ENCODE data around the gene CUBN.

The CUBN gene

DNA sequence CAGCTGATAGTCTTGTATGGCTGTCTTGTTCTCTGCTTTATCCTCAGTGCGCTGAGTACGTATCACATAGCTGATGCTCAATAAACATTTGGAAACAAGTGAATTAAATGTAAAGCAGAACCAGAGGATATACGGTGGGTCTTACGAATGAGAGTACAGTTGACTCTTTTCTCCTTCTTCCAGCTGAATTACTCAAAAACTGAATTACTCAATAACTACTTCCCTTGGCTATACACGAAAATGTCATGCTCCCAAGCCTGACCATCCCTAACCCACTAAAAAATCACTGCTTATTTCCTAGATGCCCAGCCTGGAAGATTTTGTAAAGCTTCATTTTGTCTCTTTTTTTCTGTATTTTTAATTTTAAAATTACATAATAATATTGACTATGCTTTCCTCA lies 309.2 kb downstream of the CUBN start:
- DNase-seq (ENCODE audit: low read depth), result no peak

DNA sequence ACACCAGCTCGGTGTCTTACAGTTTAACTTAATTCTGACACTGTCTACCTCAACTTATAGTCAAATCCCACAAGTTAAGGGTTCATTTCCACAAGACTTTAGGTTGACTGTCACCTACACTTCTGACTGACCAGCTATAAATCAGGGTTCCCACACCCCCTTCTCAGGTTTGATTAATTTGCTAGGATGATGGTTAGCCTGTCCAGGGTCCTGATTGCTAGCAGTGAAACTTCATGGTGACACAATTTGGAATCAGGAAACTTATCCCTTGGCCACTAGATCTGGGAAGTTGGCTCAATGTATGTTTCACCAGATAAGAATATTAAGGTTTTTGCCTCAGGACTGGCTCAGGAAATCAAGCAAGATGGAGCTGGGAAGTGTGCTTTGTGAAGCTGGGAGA lies 309.6 kb downstream of the CUBN start:
- DNase-seq (ENCODE audit: low read depth), result no peak

DNA sequence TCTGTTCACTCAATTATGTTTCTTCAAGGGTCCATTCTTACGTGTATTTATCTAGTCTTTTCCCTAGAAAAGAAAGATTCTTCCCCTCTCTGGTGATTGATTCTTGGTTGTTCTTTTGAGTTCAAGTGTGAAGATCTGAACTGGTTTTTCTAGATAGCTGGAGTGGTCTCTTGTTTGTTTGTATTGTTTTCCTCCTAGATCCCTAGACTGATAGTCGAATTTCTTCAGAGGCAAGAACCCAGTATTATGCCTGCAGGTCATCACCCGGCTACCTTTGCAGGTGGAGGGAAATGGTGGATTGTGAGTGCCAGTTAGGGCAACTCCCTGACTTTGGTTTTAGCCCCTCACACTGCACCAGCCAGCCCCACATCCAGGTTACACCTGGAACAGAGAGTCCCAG lies 310.2 kb downstream of the CUBN start:
- no peak for DNase-seq (ENCODE audit: low read depth)

DNA sequence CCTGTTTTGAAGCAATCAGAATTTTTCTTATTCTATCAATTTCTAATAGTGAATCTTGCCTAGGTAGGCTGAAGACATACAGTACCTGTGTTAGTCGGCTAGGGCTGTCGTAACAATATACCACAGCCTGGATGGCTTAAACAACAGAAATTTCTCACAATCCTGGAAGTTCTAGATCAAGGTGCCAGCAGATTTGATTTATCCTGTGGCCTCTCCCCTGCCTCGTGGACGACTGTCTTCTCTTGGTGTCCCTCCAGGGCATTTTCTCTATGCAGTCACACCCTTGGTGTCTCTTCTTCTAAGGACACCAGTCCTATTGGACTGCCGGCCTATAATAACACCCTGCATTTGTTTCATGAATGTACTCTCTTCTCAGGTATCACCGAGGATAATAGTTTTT lies 310.6 kb downstream of the CUBN start:
- no peak for DNase-seq (ENCODE audit: low read depth)

DNA sequence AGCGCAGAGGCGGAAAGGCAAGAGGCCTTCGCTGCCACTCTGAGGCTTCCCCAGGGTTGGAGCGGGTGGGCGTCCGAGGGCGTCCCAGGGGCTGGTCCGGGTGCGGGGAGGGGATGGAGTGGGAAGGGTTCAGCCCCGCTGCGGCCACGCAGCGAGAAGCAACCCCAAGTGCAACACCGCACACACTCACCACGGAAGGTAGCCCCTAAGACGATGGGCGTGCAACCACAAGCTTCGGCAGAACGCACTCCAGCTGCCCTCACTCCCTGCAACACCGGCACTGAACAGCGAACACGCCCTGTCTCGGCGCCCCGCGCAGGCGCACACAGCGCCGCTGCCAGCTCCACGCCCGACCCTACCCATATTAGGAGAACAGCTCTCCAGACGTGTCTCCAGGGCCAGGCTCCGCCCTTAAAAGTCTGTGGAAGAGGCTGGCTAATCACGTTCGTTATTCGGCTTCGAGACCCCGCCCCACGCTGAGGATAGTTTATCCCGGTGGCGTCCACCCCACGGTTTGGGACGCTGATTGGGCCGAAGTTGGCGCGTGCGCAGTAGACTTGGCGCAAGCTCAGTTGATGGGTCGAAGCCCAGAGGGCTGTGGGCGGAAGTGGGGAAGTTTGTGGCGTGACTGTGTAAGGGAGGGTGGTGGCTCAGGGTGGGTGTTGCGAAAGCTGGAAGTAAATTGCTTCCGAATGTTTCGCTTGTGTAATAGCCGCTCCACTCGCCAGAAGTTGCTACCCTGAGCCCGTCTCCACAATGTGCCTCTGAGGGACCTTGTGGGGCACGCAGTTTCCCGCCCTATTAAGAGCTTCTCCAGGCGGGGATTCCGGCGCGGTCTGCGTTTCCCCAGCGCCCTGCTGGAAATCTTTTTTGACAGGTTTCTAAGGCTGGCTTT lies 312.2 kb downstream of the CUBN start, which contains the start of gene RSU1:
RSU1 (minus strand) TSS at position 300 of the 895 bp plus-strand sequence. CDS start 343 bp downstream, outside the sequence.
- peak; percentile 100 for DNase-seq (ENCODE audit: low read depth)

DNA sequence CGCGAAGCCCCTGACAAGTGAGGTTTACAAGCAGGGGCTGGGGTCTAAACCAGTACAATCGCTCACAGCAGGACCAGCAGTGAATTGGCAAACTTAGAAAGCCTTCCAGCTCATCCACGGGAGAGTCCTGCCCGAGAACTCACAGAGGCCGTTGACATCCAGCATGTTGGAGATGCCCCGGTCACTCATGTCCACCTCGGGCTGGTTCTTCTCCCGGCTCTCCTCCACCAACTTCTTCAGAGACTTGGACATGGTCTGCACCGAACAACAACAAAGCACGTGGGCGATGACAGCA lies 312.8 kb downstream of the CUBN start:
- DNase-seq (ENCODE audit: low read depth), result no peak

DNA sequence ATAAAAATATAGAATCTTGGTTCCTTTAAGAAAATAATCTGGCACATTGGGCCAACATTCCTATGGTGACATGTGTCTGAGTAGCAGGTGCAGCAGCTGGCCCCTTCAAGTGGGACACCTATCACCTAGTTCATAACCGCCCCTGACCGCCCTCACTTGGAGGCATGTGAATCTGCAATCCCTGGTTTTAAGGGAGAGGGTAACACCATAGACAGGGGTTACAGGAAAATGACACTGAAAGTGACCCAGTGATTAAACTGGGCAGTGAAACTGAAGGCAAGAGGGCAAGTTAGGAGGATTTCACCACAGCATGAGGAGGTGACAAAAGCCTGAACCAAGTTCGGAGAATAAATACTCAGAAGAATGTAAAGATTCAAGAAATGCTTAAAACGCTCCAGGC lies 313.4 kb downstream of the CUBN start:
- no peak for DNase-seq (ENCODE audit: low read depth)

DNA sequence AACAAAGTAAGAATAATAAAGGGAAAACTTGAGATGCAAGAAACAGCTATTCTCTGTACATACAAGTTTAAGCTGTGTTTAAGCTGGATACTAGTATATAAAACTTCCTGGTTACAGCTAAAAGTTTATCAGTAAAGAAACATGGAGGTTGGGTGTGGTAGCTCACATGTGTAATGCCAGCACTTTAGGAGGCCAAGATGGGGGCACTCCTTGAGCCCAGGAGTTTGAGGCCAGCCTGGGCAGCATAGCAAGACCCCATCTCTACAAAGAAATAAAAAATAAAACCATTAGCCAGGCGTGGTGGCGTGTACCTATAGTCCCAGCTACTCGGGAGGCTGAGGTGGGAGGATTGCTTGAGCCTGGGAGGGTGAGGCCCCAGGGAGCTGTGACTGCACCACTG lies 315.6 kb downstream of the CUBN start:
- DNase-seq (ENCODE audit: low read depth), result no peak

DNA sequence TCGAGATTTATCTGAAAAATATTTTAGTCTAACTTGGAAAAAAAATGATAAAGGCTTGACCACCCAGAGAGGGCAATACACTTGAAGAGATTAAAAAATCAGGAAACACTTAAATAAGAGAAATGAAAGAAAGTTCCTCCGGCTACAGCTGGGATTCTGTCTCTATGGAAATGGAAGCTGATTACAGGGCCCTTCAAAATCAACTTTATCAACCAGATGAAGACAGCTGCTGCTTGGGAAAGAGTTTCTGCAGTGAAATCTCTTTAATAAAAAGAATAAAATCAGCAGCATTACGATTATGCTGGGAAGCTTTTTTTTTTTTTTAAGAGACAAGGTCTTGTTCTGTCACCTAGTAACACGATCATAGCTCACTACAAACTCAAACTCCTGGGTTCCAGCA lies 316.9 kb downstream of the CUBN start:
- DNase-seq (ENCODE audit: low read depth), result no peak

DNA sequence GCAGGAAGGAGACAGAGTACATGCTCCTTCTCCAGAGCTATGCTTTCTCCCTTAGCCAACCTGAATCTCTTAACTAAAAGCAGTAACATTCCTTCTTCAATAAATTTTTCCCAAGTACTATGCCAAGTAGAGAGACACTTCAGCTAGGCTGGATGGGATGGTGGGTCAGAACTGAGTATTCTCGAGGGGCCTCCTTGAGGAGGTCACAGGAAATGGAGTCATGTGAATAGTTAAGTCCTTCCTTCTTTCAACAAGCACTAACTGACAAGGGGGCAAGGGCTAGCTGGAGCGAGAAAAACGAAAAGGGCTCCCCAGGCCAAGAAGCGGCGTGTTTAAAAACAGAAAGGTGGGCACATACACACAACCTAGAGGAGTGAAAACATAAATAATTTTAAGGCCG lies 317.8 kb downstream of the CUBN start:
- no peak for DNase-seq (ENCODE audit: low read depth)

DNA sequence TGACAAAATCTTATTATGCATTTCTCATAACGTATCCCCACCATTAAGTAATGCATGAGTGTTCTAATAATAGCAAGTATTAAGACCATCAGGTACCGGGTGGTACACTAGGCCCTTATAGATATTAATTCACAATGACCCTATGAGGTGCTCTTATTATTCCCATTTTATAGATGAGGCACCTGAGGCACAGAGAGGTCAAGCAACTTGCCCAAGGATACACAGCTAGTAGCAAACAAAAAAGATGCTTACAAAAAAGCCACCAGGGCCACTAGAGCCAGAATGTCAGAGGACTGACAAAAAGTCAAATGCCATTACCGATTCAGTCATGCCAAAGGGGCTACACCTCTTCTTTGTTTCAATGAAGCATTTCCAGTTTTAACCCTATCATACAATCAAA lies 318.3 kb downstream of the CUBN start:
- DNase-seq (ENCODE audit: low read depth), result no peak

DNA sequence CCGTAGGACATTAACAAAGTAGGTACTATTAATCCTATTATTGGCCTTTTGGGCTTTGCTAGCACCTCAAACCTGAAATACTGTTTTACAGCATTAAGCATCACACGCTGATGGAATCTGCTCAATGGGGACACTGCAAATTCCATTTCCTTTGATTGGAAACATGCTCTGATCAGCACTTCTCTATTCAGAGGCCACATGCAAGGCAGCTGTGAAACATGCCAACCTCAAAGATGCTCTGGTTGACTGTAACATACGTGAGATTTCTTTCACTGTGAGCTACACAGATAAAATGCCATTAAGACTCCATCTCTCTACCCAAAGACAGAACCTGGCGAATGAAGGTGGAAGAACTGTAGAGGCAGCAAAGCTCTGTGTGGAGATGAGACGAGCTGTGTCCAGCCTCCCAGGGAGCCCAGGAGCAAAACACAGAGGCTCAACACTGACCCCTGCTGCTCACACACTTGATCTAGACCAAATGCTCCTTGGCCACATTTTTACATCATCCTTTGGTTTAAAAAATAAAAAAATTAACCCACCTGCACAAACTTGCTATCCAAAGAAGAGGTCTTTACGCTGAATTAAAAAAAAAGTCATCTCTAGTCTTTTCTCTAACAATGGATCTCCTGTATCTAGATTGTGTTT lies 320.4 kb downstream of the CUBN start:
- DNase-seq (ENCODE audit: low read depth), result no peak

DNA sequence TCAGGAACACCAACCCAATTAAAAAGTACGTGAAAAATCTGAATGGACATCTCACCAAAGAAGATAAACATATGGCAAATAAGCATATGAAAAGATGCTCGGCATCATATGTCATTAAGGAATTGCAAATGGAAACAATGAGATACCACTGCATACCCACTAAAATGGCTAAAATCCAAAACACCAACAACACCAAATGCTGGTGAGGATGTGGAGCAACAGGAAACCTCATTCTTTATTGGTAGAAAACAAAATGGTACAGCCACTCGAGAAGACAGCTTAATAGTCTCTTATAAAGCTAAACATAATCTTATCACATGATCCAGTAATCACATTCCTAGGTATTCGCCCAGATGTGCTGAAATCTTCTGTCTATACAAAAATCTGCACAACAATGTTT lies 325.5 kb downstream of the CUBN start:
- DNase-seq (ENCODE audit: low read depth), result no peak

DNA sequence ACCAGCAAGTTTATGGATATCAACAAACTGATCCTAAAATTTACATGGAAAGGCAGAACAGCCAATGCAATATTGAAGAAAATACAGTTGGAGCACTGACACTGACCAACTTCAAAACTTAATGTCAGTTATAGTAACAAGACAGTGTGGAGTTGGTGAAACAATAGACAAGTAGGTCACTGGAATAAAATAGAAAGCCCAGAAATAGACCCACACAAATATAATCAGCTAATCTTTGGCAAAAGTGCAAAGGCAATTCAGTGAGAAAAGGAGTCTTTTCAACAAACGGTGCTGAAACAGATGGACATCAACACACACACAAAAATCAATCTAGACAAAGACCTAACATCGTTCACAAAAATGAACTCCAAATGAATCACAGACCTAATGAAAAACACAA lies 326.1 kb downstream of the CUBN start:
- no peak for DNase-seq (ENCODE audit: low read depth)

DNA sequence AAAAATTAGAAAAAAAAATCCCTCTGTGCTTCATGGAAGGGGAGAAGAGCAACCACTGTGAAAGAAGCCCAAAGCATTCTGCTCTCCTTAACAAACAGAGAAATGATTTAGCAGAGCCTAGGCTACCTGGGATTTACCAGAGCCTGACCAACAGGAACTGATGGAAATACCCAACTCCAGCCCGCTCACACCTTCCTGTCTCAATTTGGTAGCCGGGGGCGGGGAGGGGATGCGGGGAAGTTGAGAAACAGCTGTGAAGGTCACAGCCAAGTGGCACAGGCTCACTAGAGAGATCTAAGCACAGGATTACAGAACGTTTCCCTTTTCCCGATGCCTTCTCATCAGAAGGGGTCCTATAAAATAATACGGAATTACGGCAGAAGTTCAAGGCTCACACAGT lies 330.0 kb downstream of the CUBN start:
- no peak for DNase-seq (ENCODE audit: low read depth)

DNA sequence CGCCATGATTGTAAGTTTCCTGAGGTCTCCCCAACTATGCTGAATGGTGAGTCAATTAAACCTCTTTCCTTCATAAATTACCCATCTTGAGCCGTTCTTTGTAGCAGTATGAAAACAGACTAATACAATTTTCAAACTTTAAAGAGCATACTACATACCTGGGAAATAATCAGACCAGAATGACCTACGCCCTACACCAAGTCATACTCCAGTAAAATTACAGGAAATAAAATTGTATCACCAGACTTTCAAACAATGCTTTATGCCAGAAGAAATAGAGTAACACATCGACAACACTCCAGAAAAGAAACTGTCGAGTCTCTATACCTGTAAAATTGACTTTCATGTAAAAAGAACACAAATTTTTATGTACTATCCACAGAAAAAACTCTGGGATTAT lies 331.0 kb downstream of the CUBN start:
- DNase-seq (ENCODE audit: low read depth), result no peak

DNA sequence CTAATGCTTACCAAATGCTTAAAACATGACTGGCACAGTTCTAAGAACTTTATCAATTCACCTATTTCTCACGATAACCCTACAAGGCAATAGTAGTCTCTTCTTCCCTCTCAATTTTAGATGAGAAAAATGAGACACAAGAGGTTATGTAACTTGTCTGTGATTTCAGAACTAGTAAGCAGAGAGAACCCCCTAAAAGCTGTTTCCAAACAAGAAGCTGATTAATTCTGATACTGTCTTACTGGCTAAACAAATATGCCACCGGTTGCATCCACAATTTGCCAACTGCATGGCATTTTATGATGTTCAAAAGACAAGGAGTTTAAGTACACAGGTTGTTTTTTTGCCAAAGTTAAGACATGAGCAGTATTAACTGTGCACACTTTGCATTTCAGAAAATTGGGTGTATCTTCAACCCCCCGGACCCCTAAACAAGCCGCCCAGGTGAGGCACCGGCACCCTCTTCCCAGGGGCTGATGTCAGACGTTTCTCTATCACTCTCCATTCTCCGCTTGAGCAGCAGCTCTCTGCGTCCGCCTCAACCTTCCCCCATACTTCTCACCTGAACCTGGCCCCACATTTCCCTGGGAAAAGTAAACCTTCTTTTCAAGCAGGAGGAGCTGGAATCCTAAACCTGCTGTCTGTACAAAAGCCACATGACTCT lies 334.1 kb downstream of the CUBN start:
- DNase-seq (ENCODE audit: low read depth), result no peak

DNA sequence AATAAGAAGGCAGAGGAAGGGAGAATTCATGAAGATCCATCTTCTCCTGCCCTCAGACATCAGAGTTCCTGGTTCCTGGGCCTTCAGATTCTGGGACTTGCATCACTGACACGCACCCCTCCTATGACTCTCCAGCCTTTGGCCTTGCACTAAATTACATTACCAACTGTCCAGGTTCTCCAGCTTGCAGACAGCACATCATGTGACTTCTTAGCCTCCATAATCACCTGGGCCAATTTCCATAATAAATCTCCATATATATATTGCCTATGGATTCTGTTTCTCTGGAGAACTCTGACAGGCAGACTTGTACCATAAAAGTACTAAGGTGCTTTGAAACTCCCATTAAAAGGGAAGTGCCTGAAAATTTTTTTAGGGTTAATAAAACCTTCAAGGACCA lies 335.6 kb downstream of the CUBN start:
- DNase-seq (ENCODE audit: low read depth), result no peak

DNA sequence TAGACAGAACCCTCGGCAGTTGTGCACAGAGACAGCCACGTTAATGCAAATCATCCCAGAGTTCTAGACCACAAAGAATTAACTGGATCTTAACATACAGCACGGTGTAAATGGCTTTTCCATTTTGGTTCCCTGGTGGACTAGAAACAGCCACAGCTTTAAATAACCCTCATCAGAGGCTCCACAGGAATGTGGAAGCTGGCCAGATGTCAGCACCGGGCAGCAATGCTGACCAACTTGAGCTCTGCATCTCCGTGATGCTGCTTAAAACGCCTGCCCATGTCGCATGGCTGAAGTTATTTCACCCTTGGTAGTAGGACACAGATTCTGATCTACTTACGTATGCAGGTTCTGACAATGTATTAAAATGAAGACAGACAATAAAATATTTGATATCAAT lies 336.9 kb downstream of the CUBN start:
- DNase-seq (ENCODE audit: low read depth), result no peak

DNA sequence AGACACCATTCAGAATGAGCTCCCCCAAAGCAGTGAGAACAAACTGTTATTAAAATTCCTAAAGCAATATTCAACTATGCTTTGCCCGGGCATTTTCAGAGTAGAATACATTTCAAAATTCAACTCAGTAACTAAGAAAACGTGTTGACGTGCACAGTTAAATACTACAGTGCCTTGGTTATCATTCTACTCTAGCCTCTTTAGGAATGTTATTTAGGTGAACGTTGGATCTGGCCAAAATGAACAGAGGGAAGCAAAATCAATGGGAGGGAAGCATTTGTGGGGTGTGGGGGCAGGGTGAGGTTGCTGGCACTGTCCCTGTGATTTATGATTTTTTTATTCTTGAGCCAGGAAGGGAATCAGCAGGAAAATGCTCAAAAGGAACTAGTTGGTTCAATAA lies 339.8 kb downstream of the CUBN start:
- DNase-seq (ENCODE audit: low read depth), result no peak

DNA sequence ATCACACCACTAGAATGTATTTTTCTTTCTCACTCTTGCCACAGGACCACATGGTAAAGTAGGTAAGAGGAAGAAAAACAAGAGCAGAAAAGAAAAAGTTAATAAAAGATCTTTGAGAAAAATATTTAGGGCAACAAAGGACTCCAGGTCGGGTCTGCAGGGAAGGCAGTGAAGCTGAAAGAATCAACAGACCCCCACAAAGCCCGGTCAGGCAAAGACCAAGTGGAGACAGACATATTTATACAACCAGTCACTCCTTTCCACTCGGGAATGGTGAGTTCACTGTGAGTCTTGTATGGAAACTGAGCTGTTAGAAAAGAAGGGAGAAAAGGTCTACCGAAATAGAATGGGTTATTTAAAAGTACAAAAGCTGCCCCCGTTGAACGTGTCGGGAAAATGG lies 340.4 kb downstream of the CUBN start:
- no peak for DNase-seq (ENCODE audit: low read depth)

DNA sequence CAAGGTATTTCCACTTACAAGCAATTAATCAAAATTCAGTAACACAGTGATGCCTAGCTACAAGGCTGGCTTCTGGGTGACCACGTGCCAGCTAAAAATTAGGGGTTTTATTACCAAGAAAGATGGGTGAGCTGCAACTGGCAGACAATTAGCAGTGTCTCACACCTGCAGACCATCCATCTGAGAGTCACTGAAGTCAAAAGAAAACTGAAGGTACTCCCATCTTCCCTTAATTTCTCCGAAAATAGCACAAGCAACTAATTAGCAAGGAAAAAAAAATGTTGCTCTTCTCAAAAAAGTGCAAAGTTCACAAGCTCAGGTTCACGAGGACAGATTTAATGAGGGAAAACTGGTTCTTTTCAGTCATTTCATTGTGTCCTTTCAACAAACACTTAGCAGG lies 340.8 kb downstream of the CUBN start:
- DNase-seq (ENCODE audit: low read depth), result no peak

DNA sequence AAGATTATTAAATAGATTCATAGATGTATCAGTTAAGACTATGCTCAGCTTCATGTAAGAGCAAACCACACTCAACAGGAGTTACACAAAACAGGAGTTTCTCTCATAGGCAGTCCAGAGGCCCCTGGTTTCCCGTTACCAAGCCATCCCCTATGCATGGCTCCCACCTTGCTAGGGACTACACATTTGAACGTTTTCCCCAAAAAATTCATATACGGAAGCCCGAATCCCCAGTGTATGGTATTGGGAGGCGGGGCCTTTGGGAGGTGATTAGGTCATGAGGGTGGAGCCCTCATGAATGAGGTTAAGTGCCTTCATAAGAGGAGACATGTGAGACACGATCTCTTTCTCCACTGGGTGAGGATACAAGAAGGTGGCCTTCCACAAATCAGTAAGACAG lies 341.5 kb downstream of the CUBN start:
- no peak for DNase-seq (ENCODE audit: low read depth)

Data from T-helper 22 cell (primary cell).